SW480 (cell line): ENCODE results near the gene IL34.
"Not testable (repeated sequence)": the region's sequence is repeated elsewhere in the genome, so short reads cannot be mapped to it uniquely, and the experiment has no call there.

Experiments used
- DNase-seq: peaks from one replicate; pipeline ENCODE4 v3.0.0-alpha.2; 2016; ENCODE audit warnings: low spot score

IL34 gene

GRCh38 chr16:70646260-70647241 lies at the start of gene IL34:
Gene IL34 (plus strand): TSS chr16:70646559. CDS start chr16:70646948, 389 bp downstream.
- no peak for DNase-seq

GRCh38 chr16:70597135-70597835 lies 49.1 kb upstream of the IL34 start:
- DNase-seq: no peak

GRCh38 chr16:70598937-70599503 lies 47.3 kb upstream of the IL34 start:
- no peak for DNase-seq

DNA sequence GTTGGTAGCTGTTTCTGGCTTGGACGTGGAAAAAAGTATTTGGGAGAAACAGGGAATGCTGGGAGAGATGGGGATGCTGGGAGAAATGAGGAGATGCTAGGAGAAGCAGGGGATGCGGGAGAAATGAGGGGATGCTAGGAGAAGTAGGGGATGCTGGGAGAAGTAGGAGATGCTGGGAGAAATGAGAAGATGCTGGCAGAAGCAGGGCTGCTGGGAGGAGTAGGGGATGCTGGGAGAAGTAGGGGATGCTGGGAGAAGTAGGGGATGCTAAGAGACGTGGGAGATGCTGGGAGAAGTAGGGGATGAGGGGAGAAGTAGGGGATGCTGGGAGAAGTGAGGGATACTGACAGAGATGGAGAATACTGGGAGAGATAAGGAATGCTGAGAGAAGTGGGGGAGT lies 45.6 kb upstream of the IL34 start:
- DNase-seq: no peak

GRCh38 chr16:70601576-70602575 lies 44.5 kb upstream of the IL34 start:
- no peak for DNase-seq

GRCh38 chr16:70602831-70603230 lies 43.5 kb upstream of the IL34 start:
- DNase-seq: no peak

- DNase-seq: no peak
These were observed 41.7 kb upstream of the IL34 start for GRCh38 chr16:70604407-70605282.

GRCh38 chr16:70605283-70605657 lies 41.1 kb upstream of the IL34 start:
- no peak for DNase-seq

GRCh38 chr16:70608521-70608920 lies 37.8 kb upstream of the IL34 start:
- no peak for DNase-seq

DNA sequence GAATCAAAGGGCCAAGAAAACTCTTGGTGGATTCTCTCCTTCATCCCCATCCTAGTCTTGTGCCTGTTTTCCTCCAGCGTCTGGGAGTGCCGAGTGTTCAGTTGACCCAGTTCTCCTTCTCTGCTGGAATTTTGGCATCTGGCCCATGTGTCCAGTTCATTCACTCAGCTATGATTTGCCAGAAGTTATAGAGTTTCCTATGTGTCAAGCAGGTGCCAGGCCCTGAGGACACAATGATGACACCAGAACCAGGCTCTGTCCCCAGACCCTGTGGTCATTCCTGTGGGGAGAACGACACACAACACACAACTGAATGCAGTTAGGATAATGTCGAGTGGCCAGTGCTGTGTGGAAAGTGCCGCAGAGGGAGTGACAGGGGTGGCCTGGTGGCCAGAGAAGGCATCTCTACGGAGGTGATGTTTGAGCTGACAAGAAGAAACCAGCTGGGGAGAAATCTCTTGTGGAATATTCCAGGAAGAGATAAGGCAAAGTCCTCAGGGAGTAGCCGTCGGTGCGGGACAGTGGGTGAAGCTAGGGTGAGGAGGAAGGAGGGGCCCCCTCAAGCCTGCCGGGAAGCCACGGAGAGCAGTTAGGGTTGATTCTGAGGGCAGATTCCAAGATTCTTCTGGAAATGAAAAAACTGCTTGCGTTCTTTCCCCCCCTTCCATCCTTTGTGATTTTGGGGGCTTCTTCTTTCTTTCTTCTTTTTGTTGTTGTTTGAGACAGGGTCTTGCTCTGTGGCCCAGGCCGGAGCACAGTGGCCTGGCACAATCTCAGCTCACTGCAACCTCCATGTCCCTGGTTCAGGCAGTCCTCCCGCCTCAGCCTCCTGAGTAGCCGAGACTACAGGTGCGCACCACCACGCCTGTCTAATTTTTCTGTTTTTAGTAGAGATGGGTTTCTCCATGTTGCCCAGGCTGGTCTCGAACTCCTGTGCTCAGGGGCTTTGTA lies 35.8 kb upstream of the IL34 start:
- DNase-seq: no peak

GRCh38 chr16:70611224-70611598 lies 35.1 kb upstream of the IL34 start:
- no peak for DNase-seq

GRCh38 chr16:70611785-70612303 lies 34.5 kb upstream of the IL34 start:
- DNase-seq: no peak

DNA sequence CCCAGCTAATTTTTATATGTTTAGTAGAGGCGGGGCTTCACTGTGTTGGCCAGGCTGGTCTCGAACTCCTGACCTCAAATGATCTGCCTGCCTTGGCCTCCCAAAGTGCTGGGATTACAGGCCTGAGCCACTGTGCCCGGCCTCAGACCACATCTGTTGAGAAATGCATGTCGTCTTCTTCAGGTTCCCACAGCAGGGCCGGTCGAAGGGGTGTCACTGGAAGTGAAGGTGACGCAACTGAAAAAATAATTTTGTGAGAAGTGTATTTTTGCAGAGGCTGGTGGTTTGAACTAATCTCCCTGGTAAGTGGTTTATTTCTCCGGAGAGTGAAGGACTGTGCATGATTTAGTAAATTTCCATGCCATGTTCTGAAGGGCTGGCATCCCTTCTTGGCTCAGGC lies 33.4 kb upstream of the IL34 start:
- no peak for DNase-seq

DNA sequence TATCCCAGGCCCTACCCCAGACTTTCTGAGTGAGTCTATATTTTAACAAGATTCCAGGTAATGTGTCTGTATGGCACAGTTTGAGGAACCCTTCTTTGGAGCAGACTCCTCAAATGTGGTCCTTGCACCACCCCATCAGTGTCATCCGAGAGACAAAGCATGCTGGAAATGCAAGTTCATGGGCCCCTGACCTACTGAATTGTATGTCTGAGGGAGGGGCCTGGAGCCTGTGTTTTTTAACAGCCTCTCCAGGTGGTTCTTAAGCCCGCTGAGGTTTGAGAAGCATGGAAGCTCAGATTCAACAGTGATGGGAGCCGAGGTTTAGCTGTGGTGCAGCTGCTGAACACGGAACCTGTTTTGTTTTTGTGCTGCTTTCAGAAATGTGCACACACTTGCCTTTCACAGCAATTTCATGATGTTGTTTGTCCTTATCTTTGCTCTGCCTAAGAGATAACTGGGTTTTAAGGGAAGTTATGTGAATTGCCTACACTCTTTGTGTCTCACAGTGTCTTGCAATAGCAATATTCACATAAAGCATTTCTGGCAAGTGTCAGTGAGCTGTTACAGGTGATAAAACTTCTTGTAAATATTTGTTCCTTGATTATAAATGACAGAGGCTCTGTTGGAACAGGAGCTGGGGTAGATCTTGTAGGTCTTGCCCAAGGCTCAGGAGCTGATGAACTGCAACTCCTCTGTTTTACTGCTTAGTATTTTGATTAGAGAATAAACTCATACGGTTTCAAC lies 32.0 kb upstream of the IL34 start:
- no peak for DNase-seq

DNA sequence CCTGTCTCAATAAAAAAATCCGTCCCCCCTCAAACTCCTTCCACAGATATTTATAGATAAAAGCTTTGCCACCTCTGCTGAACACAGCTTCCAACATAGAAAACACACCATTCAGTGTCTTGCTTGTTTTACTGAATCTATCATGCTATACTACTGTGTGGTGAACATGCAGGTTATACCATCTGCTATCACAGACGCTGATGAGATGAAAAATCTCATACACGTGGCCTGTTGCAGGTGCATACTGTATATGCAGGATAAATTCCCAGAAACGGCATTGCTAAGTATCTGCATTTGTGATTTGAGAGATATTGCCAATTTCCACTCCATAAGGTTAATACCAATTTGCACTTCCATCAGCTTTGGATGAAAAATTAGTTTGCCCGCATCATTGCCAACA lies 30.4 kb upstream of the IL34 start:
- DNase-seq: no peak

GRCh38 chr16:70621864-70622263 lies 24.5 kb upstream of the IL34 start:
- DNase-seq: not testable (repeated sequence)

GRCh38 chr16:70627696-70628095 lies 18.7 kb upstream of the IL34 start:
- no peak for DNase-seq

GRCh38 chr16:70630960-70631745 lies 15.2 kb upstream of the IL34 start:
- DNase-seq: no peak
